LNCaP clone FGC (cell line): ENCODE measurements around the gene PTPRD.

ENCODE experiments used
- DNase-seq: peaks from one replicate; pipeline ENCODE4 v3.0.0-alpha.2; 2011; ENCODE audit warnings: low read depth
- H3K4me3 ChIP-seq: 2 replicates; pipeline ENCODE4 v1.5.1; 2011; ENCODE audit warnings: mild to moderate bottlenecking, low read depth, low read length, control low read depth
- CTCF ChIP-seq: IDR thresholded peaks from 2 replicates; pipeline ENCODE4 v1.5.1; 2012; ENCODE audit warnings: mild to moderate bottlenecking; ENCODE audit not compliant: control insufficient read depth, insufficient read depth; ENCODE audit errors: extremely low read depth

The PTPRD gene

GRCh38 chr9:8417341-8417740 is 2195.5 kb downstream of the PTPRD start:
- no peak overlapping the region for H3K4me3 ChIP-seq
- TF ChIP-seq CTCF: no peak
- DNase-seq: no peak

- no peak for DNase-seq
- H3K4me3 ChIP-seq: no peak overlapping the region
- no peak for TF ChIP-seq CTCF
These were observed 2200.5 kb downstream of the PTPRD start for GRCh38 chr9:8412327-8412726.

GRCh38 chr9:8408575-8409190 is 2204.1 kb downstream of the PTPRD start:
- TF ChIP-seq CTCF: no peak
- DNase-seq: no peak
- no peak overlapping the region for H3K4me3 ChIP-seq

- TF ChIP-seq CTCF: no peak
- H3K4me3 ChIP-seq: no peak overlapping the region
- DNase-seq: no peak
These were observed 2210.7 kb downstream of the PTPRD start for GRCh38 chr9:8401961-8402705.

- no peak overlapping the region for H3K4me3 ChIP-seq
- no peak for TF ChIP-seq CTCF
- no peak for DNase-seq
These were observed 2212.4 kb downstream of the PTPRD start for GRCh38 chr9:8400378-8400777.

GRCh38 chr9:8395022-8395421 is 2217.8 kb downstream of the PTPRD start:
- DNase-seq: no peak
- no peak overlapping the region for H3K4me3 ChIP-seq
- TF ChIP-seq CTCF: no peak
